HTERT RPE-1 (cell line): ENCODE measurements around the gene BTNL9.
"Not testable (repeated sequence)": the region's sequence is repeated elsewhere in the genome, so short reads cannot be mapped to it uniquely, and the experiment has no call there.

Experiments
- in situ Hi-C: fragments of 300-500 bp; cut with MboI; formaldehyde crosslinking; loops from 4 replicates; pipeline ENCODE4 v1.14.3; 2020; ENCODE audit warnings: low sequenced_read_pairs

The BTNL9 gene

DNA sequence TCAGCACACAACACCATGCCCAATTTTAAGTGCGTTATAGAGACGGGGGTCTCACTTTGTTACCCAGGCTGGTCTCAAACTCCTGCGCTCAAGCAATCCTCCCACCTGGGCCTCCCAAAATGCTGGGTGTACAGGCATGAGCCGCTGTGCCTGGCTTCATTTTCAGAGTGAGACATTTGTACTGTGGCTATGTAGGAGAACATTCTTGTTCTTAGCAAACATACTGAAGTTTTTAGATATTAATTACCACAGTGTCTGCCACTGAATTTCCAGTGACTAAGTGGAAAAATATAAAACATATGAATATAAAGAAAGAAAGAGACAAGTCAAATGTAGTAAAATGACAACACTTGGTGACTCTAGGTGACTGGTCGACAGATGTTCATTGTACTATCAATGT lies 20.9 kb downstream of the BTNL9 start:
- in situ Hi-C loops, result no loop called here

DNA sequence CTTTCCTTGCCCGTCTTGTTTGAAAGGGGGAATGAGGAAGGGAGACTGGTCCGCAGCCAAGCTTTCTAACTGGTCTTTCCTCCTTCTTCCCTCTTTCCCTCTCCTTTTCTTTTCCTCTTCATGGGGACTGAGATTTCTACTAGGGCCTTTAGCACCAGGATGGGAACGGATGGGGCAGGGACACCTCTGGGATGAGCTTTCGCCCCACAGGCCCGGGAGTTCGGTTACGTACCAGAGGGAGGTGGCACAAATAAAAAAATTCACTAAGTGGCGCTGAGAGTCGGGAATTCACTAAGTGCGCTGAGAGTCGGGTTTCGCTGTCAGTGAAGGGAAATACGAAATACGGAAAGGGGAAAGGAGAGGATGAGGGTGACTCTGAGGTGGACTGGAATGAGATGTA lies 21.6 kb downstream of the BTNL9 start:
- in situ Hi-C loops, result no loop called here

DNA sequence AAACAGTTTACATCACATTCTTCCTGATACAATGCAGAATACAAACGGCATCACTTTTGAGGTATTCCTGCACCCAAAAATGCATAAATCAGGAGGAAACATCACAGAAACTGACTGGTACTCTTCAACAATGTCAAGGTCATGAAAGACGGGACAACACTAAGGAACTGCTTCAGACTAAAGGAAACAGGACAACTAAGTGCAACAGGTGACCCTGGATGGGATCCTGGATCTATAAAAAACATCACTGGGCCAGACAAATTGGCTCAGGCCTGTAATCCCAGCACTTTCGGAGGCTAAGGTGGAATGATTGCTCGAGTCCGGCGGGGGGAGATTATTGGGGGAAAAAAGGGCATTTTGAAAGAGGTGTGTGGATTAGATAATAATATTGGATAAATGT lies 22.6 kb downstream of the BTNL9 start:
- in situ Hi-C loops, result no loop called here

DNA sequence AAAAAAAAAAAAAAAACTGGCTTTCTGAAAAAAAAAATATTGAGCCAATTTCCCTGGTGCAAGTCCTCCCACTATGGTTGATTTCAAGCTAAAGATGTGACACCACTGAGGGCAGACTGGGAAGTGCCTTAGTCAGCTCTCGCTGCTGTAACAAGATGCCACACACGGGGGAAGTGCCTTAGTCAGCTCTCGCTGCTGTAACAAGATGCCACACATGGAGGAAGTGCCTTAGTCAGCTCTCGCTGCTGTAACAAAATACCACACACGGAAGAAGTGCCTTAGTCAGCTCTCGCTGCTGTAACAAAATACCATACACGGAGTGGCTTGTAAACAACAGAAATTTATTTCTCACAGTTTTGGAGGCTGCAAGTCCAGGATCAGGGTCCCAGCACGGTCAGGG lies 23.4 kb downstream of the BTNL9 start:
- in situ Hi-C loops, result no loop called here

DNA sequence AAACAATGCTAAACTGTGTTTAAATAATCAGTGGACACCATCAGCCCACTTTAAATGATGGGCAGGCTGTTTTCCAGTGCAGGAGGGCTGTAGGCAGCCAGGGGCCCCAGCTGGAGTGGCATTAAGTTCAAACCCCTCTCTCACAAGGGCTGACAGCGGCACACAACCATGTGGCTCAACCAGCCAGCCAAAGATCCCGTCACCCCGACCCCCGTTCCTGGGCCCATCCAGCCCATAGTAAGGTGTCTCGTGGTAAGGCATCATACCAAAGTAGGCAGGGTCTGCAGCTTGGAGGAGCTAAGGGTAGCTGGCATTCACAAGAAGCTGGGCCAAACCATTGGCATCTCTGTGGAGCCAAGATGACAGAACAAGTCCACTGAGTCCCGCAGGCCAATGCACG lies 24.9 kb downstream of the BTNL9 start:
- in situ Hi-C loops, result no loop called here

DNA sequence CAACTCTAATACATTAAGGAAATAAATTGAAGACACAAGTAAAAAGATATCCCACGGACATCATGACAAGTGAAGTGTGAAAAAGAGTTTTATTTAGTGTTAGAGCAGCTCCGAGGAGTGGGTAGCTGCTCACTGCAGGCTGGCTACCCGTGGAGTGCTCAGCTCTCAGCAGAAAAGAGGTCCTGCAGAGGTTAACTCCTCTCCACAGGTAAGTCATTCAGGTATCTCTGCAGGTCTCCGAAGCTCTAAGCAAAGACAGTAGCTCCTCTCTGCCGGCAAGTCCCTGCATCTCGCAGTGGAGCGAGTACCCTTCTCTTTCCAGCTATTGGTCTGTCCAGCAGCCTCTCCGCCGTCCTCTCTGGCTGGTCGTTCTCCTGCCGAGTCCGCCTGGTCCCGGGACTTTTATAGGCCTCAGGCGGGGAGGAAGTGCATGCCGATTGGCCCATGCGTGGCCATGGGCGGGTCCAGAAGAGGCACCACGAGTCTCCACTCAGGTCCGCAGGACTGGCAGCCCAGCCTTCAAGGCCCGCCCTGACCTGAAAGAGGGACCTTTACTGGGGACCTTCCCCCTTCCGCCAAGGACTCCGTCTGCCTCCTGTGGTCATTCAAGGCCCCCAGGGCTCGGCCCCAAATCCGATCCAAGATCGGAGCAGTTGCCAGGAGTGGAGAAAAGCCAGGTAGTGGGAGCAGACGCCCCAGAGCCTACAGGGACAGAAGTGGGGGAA lies 29.9 kb downstream of the BTNL9 start:
- in situ Hi-C loops, result no loop called here

DNA sequence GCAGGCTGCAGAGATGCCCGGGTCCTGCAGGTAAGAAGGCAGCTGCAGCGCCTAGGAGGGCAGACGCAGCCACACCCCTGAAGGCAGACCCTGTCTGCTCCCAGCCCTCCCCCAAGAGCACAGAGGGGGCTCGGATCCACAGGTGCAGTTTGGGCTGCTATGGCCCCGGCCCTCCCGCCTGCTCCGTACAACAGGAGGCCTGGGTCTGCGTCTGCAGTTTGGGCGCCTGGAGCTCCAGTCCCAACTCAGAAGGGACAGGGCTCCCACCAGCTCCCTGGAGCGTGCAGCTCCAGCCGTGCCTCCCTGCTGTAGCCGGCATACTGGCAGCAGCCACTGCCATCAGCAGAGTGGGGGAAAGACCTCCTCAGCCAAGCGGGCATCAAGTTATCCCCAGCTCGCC lies 30.5 kb downstream of the BTNL9 start:
- in situ Hi-C loops, result no loop called here

DNA sequence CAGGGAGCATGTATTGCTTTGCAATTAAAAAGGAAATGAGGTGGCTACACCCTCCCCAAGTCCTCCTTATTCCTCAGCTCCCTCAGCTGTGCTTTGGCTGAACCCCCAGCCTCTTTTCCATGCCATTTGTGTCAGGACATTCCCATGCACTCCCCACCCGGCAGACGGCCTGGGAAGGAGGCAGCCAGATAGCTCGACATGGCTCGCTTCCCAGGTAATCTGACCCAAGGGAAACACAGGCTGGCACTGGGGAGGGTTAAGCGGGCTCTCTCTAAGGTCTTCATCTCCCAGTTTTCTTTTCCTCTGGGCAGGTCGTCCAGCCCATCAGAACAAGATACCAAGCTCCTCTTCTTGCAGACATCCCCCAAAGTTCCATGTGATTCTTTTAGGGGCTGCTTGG lies 31.2 kb downstream of the BTNL9 start:
- in situ Hi-C loops, result no loop called here

DNA sequence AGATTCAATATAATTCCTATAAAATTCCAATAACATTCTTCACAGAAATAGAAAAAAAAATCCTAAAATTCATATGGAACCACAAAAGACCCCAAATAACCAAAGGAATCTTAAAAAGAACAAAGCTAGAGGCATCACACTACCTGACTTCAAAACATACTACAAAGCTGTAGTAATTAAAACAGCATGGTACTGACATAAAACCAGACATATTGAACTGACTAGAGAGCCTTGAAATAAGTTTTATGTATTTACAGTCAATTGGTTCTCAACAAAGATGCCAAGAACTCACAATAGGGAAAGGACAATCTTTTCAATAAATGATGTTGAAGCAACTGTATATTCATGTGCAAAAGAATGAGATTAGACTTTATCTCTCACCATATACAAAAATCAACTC lies 36.9 kb downstream of the BTNL9 start:
- in situ Hi-C loops, result no loop called here

DNA sequence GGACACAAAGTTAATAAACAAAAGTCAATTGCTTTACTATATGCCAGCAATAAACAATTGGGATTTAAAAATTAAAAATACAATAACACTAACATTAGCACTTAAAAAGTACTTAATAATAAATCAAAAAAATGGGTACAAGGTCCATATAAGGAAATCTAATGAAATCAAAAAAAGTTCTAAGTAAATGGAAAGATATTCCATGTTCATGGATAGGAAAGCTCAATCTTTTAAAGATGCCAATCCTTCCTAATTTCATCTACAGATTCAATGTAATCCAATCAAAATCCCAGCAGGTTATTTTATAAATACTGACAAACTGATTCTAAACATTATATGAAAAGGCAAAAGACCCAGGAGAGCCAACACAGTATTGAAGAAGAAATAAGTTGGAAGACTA lies 41.9 kb downstream of the BTNL9 start:
- in situ Hi-C loops, result no loop called here

DNA sequence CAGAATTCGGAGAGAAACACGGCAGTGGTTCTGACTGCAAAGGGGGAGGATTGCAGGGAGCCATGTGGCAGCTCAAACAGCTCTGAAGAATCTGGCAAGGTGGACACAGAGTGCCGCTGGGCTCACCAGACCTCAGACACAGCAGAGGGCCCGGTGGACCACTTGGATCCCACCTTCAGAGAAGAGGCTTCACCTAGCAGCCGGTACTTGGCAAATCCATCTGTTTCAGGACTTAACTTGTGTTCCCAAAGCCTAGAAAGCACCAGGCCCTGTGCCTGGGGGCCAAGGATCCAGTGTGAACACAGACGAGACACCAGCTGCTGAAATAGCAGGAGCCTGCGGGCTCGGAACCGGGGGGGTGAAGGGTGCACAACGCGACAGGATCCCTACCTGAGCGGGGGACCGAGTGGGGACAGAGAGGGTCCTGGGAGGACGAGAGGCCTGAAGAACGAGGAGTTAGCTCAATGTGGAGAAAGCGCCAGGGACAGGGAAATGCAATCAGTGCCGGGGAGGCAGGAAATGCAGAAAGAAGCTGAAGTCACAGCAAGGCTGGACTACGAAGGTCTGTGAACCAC lies 44.6 kb downstream of the BTNL9 start:
- in situ Hi-C loops, result no loop called here

DNA sequence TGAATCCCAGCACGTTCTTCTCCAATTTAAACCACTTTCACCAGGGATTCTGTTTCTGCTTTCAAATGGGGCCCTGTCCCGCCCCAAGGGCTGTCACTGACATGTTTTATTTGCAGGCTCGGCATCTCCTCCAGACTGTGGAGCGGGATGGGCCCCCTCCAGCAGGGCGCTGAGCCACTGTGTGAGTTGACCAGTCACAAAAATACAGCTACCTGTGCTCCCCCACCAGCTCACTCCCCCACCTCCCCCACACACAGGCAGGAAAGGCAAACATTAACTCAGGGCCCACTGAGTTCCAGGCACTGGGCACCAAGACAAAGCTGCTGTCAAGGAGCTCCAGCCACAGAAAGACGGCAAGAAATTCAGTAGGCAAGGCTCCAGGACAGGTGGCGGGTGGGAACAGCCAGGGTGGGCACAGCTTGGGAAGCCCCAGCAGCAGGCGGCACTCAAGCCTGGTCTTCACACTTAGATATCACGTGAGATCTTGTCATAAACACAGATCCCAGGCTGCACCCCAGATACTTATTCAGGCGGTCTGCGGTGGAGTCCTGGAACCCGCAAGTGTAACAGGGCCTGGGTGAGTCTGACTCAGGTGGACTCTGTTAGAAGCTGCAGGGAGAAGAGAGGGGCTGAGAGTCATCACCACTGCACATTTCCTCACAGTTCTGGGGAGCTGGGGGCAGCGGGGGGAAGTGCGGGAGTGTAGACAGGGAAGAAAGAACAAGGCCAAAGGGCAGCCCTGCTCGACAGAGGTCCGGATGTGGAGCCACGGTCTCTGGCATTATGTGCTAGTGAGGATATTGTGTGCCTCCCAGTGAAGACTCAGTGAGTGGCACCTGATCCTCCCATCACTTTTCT lies 46.2 kb downstream of the BTNL9 start:
- in situ Hi-C loops, result no loop called here

DNA sequence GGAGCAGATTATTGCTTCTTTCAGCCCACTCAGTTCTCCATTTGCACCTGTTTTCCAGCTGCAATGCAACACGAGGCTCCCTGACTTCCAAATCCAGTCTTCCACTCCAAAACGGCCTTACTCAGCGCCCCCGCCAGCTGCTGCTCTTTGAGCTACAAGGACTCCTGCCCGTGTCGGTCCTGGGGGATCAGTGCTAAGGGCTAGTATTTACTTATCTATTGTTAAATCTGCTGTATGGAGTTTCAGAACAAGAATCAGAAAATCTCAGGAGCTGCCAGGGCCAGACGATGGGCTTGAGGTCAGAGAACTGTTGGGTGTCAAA lies 46.8 kb downstream of the BTNL9 start:
- in situ Hi-C loops, result no loop called here

DNA sequence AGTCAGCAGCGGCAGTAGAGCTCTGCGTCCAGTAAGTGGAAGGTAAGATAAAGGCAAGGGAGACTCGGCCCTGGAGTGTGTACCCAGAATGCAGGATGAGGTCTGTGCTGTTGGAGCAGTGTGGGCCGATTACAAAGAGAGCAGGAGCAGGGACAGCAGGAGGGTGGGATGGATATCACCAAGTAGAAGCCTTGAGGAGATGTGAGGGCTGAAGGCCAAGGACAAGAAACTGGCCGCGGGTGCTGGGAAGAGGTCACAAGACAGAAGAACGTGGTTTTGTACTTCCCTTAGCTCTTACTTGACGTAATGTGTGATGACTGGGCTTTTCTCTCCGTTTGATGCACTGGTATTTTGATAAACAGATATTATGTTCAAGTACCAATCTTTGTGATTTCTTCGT lies 47.2 kb downstream of the BTNL9 start:
- in situ Hi-C loops, result no loop called here

DNA sequence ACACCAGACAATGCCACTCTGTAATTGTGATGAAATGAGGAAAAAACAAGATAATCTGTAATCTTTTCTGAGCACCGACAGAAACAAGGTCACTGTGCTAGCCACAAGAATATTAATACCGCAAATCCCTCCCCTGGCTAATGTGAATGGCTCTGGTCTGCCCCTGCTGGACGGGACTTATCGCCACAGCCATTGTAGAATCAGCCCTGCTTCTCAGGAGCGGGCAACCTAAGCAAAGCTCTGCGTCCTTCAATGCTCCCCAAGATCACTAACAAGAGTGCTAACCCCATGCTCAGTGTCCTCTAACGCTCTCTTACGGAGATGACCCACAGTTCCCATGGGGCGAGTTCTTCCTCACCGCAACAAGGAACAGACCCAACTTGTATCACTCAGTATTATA lies 48.2 kb downstream of the BTNL9 start:
- in situ Hi-C loops, result no loop called here

DNA sequence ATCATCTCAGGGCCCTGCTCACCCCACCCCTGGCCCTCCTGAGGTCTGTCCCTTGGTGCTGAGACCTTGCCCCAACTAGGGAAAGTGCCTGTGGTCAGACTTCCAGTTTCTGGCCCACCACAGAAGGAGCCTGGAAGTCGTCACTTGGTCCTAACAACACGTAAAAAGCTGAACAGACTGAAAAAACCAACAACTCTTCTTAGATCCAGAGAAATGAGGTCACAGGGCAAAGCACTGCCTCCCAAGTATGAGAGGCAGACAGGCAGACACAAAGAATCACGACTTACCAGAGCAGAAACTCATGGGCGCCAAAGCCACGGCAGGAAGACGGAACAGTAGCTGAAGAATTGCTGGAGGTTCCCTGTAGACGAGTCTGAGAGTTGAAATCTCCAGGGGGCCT lies 52.4 kb downstream of the BTNL9 start:
- in situ Hi-C loops, result no loop called here

DNA sequence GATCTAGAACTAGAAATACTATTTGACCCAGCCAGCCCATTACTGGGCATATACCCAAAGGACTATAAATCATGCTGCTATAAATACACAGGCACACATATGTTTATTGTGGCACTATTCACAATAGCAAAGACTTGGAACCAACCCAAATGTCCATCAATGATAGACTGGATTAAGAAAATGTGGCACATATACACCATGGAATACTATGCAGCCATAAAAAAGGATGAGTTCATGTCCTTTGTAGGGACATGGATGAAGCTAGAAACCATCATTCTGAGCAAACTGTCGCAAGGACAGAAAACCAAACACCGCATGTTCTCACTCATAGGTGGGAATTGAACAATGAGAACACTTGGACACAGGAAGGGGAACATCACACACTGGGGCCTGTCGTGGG lies 55.1 kb downstream of the BTNL9 start:
- in situ Hi-C loops, result not testable (repeated sequence)

DNA sequence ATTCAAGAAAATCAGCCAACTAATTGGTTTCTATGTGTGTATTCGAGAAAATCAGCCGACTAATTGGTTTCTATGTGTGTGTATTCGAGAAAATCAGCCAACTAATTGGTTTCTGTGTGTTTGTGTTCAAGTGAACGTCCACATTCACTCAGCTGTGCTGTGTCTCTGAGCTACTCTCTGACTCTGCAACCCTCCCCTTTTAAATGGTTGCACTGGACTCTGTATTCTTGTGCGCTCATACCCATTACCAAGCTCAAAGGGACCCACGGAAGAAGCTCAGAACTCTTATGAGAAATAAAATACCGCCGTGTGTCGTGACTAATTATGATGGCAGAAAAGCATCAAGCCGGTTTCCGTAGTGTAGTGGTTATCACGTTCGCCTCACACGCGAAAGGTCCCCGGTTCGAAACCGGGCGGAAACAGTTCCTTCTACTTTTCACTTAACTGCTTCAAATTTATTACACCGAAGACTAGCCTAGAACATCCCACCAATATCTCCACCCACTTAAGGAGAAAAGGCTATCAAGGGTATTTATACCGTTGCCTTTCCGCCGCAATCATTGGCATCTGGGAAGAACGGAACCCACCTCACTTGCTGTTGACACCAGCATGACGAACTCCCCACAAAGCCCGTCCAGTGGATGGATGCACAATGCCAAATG lies 56.8 kb downstream of the BTNL9 start:
- in situ Hi-C loops, result not testable (repeated sequence)

DNA sequence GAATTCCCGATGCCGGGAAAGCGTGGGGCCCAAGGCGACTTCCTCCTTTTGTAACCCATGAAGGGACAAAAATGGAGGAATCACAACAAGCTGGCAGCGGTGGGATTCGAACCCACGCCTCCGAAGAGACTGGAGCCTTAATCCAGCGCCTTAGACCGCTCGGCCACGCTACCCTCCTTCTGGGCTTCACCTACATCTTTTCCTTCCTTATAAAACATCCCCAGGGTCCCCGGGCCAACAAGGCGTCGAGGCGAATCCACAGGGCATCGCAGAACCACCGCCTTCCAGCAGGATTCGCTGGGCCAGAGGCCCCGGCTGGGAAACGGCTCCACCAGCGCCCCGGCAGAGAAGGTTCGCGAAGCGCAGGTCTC lies 57.3 kb downstream of the BTNL9 start:
- in situ Hi-C loops, result not testable (repeated sequence)

DNA sequence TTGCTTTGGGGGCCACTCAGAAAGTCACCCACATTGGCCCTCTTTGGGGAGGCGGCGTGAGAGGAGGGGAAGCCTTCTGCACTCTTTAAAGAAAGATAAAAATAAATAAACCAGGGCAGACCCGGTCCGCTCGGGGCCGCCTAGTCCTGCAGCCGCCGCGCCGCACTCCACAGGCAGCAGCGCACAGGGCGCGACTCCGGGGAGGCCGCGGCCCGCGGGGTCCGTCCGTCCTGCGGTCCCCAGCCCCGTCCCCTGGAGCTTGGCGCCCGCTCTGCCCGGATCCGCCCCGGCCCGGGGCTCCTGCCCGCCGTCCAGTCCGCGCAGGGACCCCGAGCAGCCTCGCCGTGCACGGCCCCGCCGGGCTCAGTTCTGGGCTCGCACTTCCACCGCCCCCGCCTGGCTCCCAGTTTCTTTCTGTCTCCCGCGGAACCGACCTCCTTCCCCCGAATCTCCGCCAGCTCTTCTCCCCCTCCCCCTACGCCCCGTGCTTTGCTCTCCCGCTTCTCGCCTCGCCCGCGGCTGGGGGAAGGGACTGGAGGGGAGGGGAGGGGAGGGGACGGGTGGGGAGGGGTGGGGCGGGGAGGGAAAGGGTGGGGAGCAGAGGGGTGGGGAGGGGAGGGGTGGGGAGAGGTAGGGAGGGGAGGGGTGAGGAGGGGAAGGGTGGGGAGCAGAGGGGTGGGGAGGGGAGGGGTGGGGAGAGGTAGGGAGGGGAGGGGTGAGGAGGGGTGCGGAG lies 57.9 kb downstream of the BTNL9 start:
- in situ Hi-C loops, result not testable (repeated sequence)
